ENCODE data around the gene CCL15.

DNA sequence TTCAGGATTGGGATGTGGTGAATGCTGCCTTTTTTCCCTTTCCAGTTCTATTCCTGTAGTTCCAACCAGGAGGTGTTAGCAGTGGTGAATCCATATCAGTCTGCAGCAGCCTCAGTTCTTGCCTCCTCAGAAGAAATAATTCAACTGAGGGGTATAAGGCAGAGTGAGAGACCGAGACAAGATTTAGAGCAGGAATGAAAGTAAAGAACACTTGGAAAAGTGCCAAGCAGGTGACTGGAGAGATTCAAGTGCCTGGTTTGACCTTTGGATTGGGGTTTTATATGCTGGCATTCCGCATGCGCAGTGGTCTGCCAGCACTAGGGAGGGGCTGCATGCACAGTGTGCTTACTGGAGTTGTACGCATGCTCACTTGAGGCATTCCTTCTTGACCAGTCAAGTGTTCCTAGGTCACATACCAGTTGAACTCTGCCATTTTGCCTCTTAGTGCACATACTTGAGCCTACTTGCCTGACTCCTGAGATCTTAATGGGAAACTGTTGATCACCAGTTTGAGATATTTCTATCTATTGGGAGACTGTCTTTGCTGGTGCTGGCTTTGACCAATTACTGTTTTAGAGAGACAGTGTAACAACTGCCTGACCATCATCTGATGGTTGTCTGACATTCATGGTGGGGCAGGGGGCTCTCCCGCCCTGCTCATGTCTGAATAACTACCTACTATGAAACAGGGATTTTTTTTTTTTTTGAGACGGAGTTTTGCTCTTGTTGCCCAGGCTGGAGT, 680 bp upstream of the CCL15 start:
- TF ChIP-seq CTCF (IDR thresholded peaks at IDR 0.05; ENCODE audit: extremely low read depth in 1 of 2, insufficient read depth in 1 of 2, low read depth in 1 of 2, low read length in 2 of 2) (no peak), MYC (IDR thresholded peaks at IDR 0.05; ENCODE audit: low read depth, low read length) (no peak), POLR2A (IDR thresholded peaks at IDR 0.05; ENCODE audit: low read depth, low read length) (no peak), EZH2 (IDR thresholded peaks at IDR 0.05; ENCODE audit: borderline replicate concordance, low read depth, low read length, severe bottlenecking) (no peak)

Measured in endothelial cell of umbilical vein (primary cell).